SK-N-SH treated with all-trans-retinoic acid at 6 μM for 48 hours (cell line): ENCODE measurements around the gene PRDM9.
"Not testable (repeated sequence)": the region's sequence is repeated elsewhere in the genome, so short reads cannot be mapped to it uniquely, and the experiment has no call there.

Source experiments
- SNAI2 ChIP-seq: fragments of 250-450 bp; sonication (Bioruptor Pico); IDR thresholded peaks from 2 replicates; pipeline ENCODE4 v1.5.0; 2020; ENCODE audit warnings: mild to moderate bottlenecking, moderate library complexity
- TF ChIP-seq, protein P1 (sequence below): fragments of 250-450 bp; sonication (Bioruptor Pico); IDR thresholded peaks from 2 replicates; pipeline ENCODE4 v1.8.0; 2021; ENCODE audit warnings: low read depth, mild to moderate bottlenecking, moderate library complexity, borderline replicate concordance

- TF ChIP-seq SNAI2 (CRISPR knock-in tag) = not testable (repeated sequence)
- TF ChIP-seq, protein P1, sequence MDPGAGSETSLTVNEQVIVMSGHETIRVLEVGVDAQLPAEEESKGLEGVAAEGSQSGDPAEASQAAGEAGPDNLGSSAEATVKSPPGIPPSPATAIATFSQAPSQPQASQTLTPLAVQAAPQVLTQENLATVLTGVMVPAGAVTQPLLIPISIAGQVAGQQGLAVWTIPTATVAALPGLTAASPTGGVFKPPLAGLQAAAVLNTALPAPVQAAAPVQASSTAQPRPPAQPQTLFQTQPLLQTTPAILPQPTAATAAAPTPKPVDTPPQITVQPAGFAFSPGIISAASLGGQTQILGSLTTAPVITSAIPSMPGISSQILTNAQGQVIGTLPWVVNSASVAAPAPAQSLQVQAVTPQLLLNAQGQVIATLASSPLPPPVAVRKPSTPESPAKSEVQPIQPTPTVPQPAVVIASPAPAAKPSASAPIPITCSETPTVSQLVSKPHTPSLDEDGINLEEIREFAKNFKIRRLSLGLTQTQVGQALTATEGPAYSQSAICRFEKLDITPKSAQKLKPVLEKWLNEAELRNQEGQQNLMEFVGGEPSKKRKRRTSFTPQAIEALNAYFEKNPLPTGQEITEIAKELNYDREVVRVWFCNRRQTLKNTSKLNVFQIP (CRISPR knock-in tag) = not testable (repeated sequence)
Measured at GRCh38 chr5:23526616-23527015, 19.2 kb downstream of the PRDM9 start.
